HCT116 (cell line): Measurements from ENCODE around the gene CLEC16A. TPM values are rescaled to one million over a fixed set of nuclear protein-coding genes. Genes with fewer than 3 reads are reported as not detected.

Experiments used
- ATAC-seq: fragments of 200-7000 bp; cut with Tn5 transposase; 2 replicates; pipeline ENCODE4 v1.9.1; 2020; ENCODE audit warnings: mild to moderate bottlenecking, moderate library complexity
- BruUV-seq: library from RNA; stranded (reverse); fragments of 400-500 nt; replicated peaks from 2 replicates; lab custom pipeline; 2021; lab: Mats Ljungman, UMichigan
- CTCF ChIA-PET: fragments of 300-600 bp; sonication (Branson Sonifier 250); formaldehyde crosslinking; loops from one replicate; lab custom pipeline; 2021; ENCODE audit warnings: antibody characterized with exemption; lab: Charles Lee
- POLR2A ChIA-PET: fragments of 300-600, 350-600 bp; sonication (Branson Sonifier 250); formaldehyde crosslinking; loops from one replicate; lab custom pipeline; 2021; ENCODE audit warnings: antibody characterized with exemption; lab: Charles Lee
- RAD21 ChIA-PET, 2 experiments: fragments of 300-600 bp; sonication (Branson Sonifier 250); formaldehyde crosslinking; loops; one replicate each; lab custom pipeline; 2023; ENCODE audit warnings: low total read pairs in 2 of 2; ENCODE audit not compliant: uncharacterized antibody in 2 of 2, unreplicated experiment in 2 of 2, low non-redundant PET in 1 of 2; lab: Charles Lee
- DNase-seq: peaks from one replicate; pipeline ENCODE4 v3.0.0-alpha.2; 2010; ENCODE audit warnings: low read depth, low spot score
- H2AFZ ChIP-seq: fragments of 200-600 bp; shearing (Covaris generic), sonication (generic); 2 replicates; pipeline ENCODE4 v1.6.1; 2017; ENCODE audit warnings: low read depth, mixed run types, mixed read lengths, antibody characterized with exemption, low read length; ENCODE audit not compliant: poor library complexity, severe bottlenecking
- H3K27ac ChIP-seq: 2 replicates; pipeline ENCODE4 v1.5.1; 2012; ENCODE audit warnings: low read depth, low read length
- H3K27me3 ChIP-seq: fragments of 200-600 bp; sonication (generic); 2 replicates; pipeline ENCODE4 v1.6.1; 2016; ENCODE audit warnings: mixed run types, low read length, mixed read lengths; ENCODE audit not compliant: insufficient read depth
- H3K36me3 ChIP-seq, 2 experiments: fragments of 200-500 bp in 1 of 2; fragments of 200-600 bp in 1 of 2; sonication (Bioruptor generic) in 1 of 2; sonication (generic) in 1 of 2; 2 replicates each; pipeline versions ENCODE4 v1.5.1 to v1.6.1; 2014 to 2016; ENCODE audit warnings: low read length in 2 of 2, inconsistent platforms in 1 of 2, mixed read lengths in 1 of 2, mixed run types in 1 of 2; ENCODE audit not compliant: insufficient read depth in 2 of 2, control insufficient read depth in 1 of 2
- H3K4me1 ChIP-seq, 2 experiments: fragments of 200-600 bp in 1 of 2; sonication (generic) in 1 of 2; 2 replicates each; pipeline versions ENCODE4 v1.5.1 to v1.6.1; 2012 to 2017; ENCODE audit warnings: low read length in 2 of 2, inconsistent platforms in 1 of 2, mild to moderate bottlenecking in 1 of 2, mixed read lengths in 1 of 2, mixed run types in 1 of 2, moderate library complexity in 1 of 2; ENCODE audit not compliant: insufficient read depth in 2 of 2, control insufficient read depth in 1 of 2
- H3K4me2 ChIP-seq: fragments of 200-600 bp; sonication (generic); 2 replicates; pipeline ENCODE4 v1.6.1; 2017; ENCODE audit warnings: mixed run types, low read length, mixed read lengths
- H3K4me3 ChIP-seq, 2 experiments: fragments of 200-600 bp in 1 of 2; sonication (generic) in 1 of 2; replicated peaks in 1 of 2; 2 replicates each; pipeline ENCODE4 v1.5.1; 2011 to 2016; ENCODE audit warnings: low read length in 2 of 2, control low read depth in 1 of 2, low read depth in 1 of 2, mild to moderate bottlenecking in 1 of 2, mixed read lengths in 1 of 2, mixed run types in 1 of 2
- H3K79me2 ChIP-seq: fragments of 200-600 bp; sonication (generic); 2 replicates; pipeline ENCODE4 v1.6.1; 2017; ENCODE audit warnings: mild to moderate bottlenecking, mixed run types, low read length, moderate library complexity, mixed read lengths; ENCODE audit not compliant: insufficient read depth
- H3K9ac ChIP-seq: fragments of 200-600 bp; sonication (generic); 2 replicates; pipeline ENCODE4 v1.6.1; 2016; ENCODE audit warnings: low read length, mixed read lengths
- H3K9me2 ChIP-seq: fragments of 200-600 bp; sonication (generic), shearing (Covaris generic); 2 replicates; pipeline ENCODE4 v1.6.1; 2017; ENCODE audit warnings: mixed run types, mild to moderate bottlenecking, moderate library complexity; ENCODE audit not compliant: insufficient read depth
- H3K9me3 ChIP-seq, 2 experiments: fragments of 200-500 bp in 1 of 2; fragments of 200-600 bp in 1 of 2; sonication (Bioruptor generic) in 1 of 2; sonication (generic) in 1 of 2; 2 replicates each; pipeline ENCODE4 v1.6.1; 2014 to 2017; ENCODE audit warnings: low read length in 2 of 2, mixed read lengths in 2 of 2, inconsistent platforms in 1 of 2, low read depth in 1 of 2, mild to moderate bottlenecking in 1 of 2, mixed run types in 1 of 2, moderate library complexity in 1 of 2; ENCODE audit not compliant: control insufficient read depth in 1 of 2, insufficient read depth in 1 of 2
- H4K20me1 ChIP-seq: fragments of 200-600 bp; sonication (generic), shearing (Covaris generic); 2 replicates; pipeline ENCODE4 v1.6.1; 2017; ENCODE audit warnings: mixed run types, mild to moderate bottlenecking, moderate library complexity; ENCODE audit not compliant: insufficient read depth
- CBX3 ChIP-seq: IDR thresholded peaks from 2 replicates; pipeline ENCODE4 v1.6.1; 2012; ENCODE audit warnings: low read depth
- CEBPB ChIP-seq: IDR thresholded peaks from 2 replicates; pipeline ENCODE4 v1.6.1; 2012; ENCODE audit warnings: low read depth
- EGR1 ChIP-seq: IDR thresholded peaks from 2 replicates; pipeline ENCODE4 v1.6.1; 2012; ENCODE audit warnings: low read depth
- ELF1 ChIP-seq: IDR thresholded peaks from 2 replicates; pipeline ENCODE4 v1.6.1; 2012; ENCODE audit warnings: low read depth, borderline replicate concordance
- EZH2 ChIP-seq: fragments of 200-600 bp; sonication (generic); IDR thresholded peaks from 2 replicates; pipeline ENCODE4 v1.6.1; 2017; ENCODE audit warnings: antibody characterized with exemption, mixed run types
- EZH2phosphoT487 ChIP-seq: fragments of 200-600 bp; IDR thresholded peaks from 2 replicates; pipeline ENCODE4 v1.6.1; 2018; ENCODE audit warnings: antibody characterized with exemption, borderline replicate concordance
- JUND ChIP-seq: IDR thresholded peaks from 2 replicates; pipeline ENCODE4 v1.6.1; 2012
- POLR2A ChIP-seq: IDR thresholded peaks from 2 replicates; pipeline ENCODE4 v1.7.0; 2011; ENCODE audit warnings: borderline replicate concordance; ENCODE audit not compliant: insufficient read depth, insufficient read length; ENCODE audit errors: extremely low read depth
- POLR2AphosphoS5 ChIP-seq: IDR thresholded peaks from 2 replicates; pipeline ENCODE4 v1.6.1; 2011; ENCODE audit warnings: mild to moderate bottlenecking, low read depth, low read length, moderate library complexity
- RAD21 ChIP-seq: IDR thresholded peaks from 2 replicates; pipeline ENCODE4 v1.6.1; 2012; ENCODE audit warnings: low read depth, mild to moderate bottlenecking
- SRF ChIP-seq: IDR thresholded peaks from 2 replicates; pipeline ENCODE4 v1.6.1; 2012; ENCODE audit warnings: low read depth
- YY1 ChIP-seq: IDR thresholded peaks from 2 replicates; pipeline ENCODE4 v1.6.1; 2011; ENCODE audit warnings: low read length, low read depth, moderate library complexity, mild to moderate bottlenecking; ENCODE audit not compliant: insufficient replicate concordance; ENCODE audit errors: extremely low read depth
- ZFX ChIP-seq: fragments of 450-650 bp; IDR thresholded peaks from 2 replicates; pipeline ENCODE4 v1.6.1; 2017
- ZNF274 ChIP-seq: fragments of 200-500 bp; sonication (Bioruptor generic); IDR thresholded peaks from 2 replicates; pipeline ENCODE4 v1.6.1; 2014; ENCODE audit warnings: mild to moderate bottlenecking, low read depth, low read length, inconsistent platforms
- intact Hi-C: fragments of 100-400 bp; cut with micrococcal nuclease; formaldehyde crosslinking; loops from 2 replicates; pipeline ENCODE4 v1.10.0; 2022
- total RNA-seq: library from RNA; stranded (reverse); gene quantifications from one replicate; pipeline ENCODE4 v1.2.1, GENCODE V29; 2021; ENCODE audit not compliant: unreplicated experiment
- TF ChIP-seq, protein P1 (sequence below): IDR thresholded peaks from 2 replicates; pipeline ENCODE4 v1.6.1; 2012
- TF ChIP-seq, protein P2 (sequence below): IDR thresholded peaks from 2 replicates; pipeline ENCODE4 v1.6.1; 2012
- TF ChIP-seq, protein P3 (sequence below): IDR thresholded peaks from 2 replicates; pipeline ENCODE4 v1.6.1; 2011; ENCODE audit warnings: mild to moderate bottlenecking, low read length, moderate library complexity; ENCODE audit not compliant: insufficient replicate concordance; ENCODE audit errors: extremely low read depth
- TF ChIP-seq, protein P4 (sequence below): IDR thresholded peaks from 2 replicates; pipeline ENCODE4 v1.6.1; 2012; ENCODE audit warnings: low read depth
- TF ChIP-seq, protein P5 (sequence below), 3 experiments: fragments of 200-600 bp in 1 of 3; sonication (generic) in 1 of 3; IDR thresholded peaks in 2 of 3; conservative IDR thresholded peaks in 1 of 3; 2 replicates each; pipeline ENCODE4 v1.5.1; 2012 to 2017; ENCODE audit warnings: low read depth in 2 of 3, low read length in 2 of 3, antibody characterized with exemption in 1 of 3, borderline replicate concordance in 1 of 3, control low read depth in 1 of 3, mild to moderate bottlenecking in 1 of 3, mixed read lengths in 1 of 3, mixed run types in 1 of 3, moderate library complexity in 1 of 3; ENCODE audit not compliant: insufficient read depth in 1 of 3

The CLEC16A gene
- total RNA-seq, 1 experiment from 2014 or later = 18.0 TPM

DNA sequence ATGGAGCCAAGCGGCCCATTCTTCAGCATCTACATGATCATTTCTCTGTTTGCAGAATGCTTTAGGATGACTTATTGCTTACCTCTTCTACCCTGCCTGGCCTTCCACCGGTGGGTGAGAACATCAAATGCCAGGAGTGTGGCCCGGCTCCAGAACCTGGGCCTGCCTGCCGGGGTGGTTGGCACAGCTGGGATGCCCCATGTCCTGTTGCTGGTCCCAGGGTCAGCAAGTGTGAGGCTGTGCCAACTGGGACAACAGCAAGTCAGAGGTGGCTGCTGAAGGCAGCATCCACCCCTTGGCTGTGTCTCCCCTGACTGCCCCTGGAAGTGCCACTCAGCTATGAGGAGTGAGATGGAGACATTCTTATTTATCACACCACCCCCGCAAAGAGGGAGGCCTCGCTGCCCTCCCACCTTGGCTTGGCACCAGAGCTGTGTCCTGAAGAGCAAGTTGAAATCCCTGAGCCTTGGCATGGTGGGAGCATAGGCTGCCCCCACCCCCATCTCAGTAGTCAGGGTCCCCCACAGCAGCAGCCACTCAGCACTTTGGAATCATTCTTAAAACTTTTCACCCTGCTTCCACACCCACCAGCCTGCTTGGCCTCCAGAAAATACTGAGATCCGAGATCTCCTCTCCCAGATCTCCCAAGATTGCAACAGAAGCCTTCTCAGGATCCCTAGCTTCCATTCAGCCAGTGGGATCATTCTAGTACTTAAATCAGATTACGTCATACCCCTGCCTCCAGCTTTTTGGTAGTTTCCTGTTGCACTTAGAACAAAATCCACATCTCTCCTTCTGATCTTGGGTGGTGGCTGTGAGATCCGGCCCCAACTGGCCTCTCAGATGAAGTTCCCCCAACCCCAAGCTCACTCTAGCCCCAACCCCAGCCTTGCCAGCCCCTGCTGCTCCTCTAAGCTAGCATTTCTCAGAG, 184.1 kb downstream of the CLEC16A start:
- POLR2A ChIA-PET = no interaction called here
- DNase-seq = no peak
- H3K27me3 ChIP-seq = no peaks in the 10 kb centered on the region
- peaks cover 12 to 13% of the 10 kb centered on the region in 2 experiments for H3K4me1 ChIP-seq
- H4K20me1 ChIP-seq = no peaks in the 10 kb centered on the region
- H3K4me2 ChIP-seq = no peak overlapping the region
- no peak overlapping the region for H2AFZ ChIP-seq
- no peaks in the 10 kb centered on the region for H3K9me3 ChIP-seq
- H3K27ac ChIP-seq = no peak overlapping the region
- H3K9ac ChIP-seq = no peak overlapping the region
- no peaks in the 10 kb centered on the region for H3K79me2 ChIP-seq
- CTCF ChIA-PET = no interaction called here
- BruUV-seq = no TSS peak
- H3K9me2 ChIP-seq = no peaks in the 10 kb centered on the region
- RAD21 ChIA-PET = no interaction called here
- no peak for ATAC-seq
- intact Hi-C loops = no loop called here
- no peak overlapping the region for H3K4me3 ChIP-seq
- H3K36me3 ChIP-seq = 0 out of 4 replicates have a peak, but pooled peaks cover 0 to 3% of the 10 kb centered on the region in 2 experiments
- TF ChIP-seq YY1 (no peak), ELF1 (no peak), CEBPB (no peak), ZNF274 (no peak), CBX3 (no peak), EZH2phosphoT487 (no peak), ZFX (no peak), JUND (no peak), RAD21 (no peak), SRF (no peak), POLR2A (no peak), EGR1 (no peak), EZH2 (no peak), POLR2AphosphoS5 (no peak)
- TF ChIP-seq, protein P1, sequence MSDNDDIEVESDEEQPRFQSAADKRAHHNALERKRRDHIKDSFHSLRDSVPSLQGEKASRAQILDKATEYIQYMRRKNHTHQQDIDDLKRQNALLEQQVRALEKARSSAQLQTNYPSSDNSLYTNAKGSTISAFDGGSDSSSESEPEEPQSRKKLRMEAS = no peak
- TF ChIP-seq, protein P2, sequence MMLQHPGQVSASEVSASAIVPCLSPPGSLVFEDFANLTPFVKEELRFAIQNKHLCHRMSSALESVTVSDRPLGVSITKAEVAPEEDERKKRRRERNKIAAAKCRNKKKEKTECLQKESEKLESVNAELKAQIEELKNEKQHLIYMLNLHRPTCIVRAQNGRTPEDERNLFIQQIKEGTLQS = no peak
- TF ChIP-seq, protein P3, sequence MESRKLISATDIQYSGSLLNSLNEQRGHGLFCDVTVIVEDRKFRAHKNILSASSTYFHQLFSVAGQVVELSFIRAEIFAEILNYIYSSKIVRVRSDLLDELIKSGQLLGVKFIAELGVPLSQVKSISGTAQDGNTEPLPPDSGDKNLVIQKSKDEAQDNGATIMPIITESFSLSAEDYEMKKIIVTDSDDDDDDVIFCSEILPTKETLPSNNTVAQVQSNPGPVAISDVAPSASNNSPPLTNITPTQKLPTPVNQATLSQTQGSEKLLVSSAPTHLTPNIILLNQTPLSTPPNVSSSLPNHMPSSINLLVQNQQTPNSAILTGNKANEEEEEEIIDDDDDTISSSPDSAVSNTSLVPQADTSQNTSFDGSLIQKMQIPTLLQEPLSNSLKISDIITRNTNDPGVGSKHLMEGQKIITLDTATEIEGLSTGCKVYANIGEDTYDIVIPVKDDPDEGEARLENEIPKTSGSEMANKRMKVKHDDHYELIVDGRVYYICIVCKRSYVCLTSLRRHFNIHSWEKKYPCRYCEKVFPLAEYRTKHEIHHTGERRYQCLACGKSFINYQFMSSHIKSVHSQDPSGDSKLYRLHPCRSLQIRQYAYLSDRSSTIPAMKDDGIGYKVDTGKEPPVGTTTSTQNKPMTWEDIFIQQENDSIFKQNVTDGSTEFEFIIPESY = no peak
- TF ChIP-seq, protein P4, sequence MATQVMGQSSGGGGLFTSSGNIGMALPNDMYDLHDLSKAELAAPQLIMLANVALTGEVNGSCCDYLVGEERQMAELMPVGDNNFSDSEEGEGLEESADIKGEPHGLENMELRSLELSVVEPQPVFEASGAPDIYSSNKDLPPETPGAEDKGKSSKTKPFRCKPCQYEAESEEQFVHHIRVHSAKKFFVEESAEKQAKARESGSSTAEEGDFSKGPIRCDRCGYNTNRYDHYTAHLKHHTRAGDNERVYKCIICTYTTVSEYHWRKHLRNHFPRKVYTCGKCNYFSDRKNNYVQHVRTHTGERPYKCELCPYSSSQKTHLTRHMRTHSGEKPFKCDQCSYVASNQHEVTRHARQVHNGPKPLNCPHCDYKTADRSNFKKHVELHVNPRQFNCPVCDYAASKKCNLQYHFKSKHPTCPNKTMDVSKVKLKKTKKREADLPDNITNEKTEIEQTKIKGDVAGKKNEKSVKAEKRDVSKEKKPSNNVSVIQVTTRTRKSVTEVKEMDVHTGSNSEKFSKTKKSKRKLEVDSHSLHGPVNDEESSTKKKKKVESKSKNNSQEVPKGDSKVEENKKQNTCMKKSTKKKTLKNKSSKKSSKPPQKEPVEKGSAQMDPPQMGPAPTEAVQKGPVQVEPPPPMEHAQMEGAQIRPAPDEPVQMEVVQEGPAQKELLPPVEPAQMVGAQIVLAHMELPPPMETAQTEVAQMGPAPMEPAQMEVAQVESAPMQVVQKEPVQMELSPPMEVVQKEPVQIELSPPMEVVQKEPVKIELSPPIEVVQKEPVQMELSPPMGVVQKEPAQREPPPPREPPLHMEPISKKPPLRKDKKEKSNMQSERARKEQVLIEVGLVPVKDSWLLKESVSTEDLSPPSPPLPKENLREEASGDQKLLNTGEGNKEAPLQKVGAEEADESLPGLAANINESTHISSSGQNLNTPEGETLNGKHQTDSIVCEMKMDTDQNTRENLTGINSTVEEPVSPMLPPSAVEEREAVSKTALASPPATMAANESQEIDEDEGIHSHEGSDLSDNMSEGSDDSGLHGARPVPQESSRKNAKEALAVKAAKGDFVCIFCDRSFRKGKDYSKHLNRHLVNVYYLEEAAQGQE = no peak
- TF ChIP-seq, protein P5, sequence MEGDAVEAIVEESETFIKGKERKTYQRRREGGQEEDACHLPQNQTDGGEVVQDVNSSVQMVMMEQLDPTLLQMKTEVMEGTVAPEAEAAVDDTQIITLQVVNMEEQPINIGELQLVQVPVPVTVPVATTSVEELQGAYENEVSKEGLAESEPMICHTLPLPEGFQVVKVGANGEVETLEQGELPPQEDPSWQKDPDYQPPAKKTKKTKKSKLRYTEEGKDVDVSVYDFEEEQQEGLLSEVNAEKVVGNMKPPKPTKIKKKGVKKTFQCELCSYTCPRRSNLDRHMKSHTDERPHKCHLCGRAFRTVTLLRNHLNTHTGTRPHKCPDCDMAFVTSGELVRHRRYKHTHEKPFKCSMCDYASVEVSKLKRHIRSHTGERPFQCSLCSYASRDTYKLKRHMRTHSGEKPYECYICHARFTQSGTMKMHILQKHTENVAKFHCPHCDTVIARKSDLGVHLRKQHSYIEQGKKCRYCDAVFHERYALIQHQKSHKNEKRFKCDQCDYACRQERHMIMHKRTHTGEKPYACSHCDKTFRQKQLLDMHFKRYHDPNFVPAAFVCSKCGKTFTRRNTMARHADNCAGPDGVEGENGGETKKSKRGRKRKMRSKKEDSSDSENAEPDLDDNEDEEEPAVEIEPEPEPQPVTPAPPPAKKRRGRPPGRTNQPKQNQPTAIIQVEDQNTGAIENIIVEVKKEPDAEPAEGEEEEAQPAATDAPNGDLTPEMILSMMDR (IDR thresholded peaks at IDR 0.05 in 2 of 3, conservative IDR thresholded peaks at IDR 0.05 in 1 of 3; ENCODE audit: borderline replicate concordance in 1 of 3, insufficient read depth in 1 of 3, low read depth in 2 of 3, low read length in 2 of 3) = no peak
